Smooth muscle cell (in vitro differentiated cells): ENCODE results near the gene BBS4. TPM values are rescaled to one million over a fixed set of nuclear protein-coding genes. Genes with fewer than 3 reads are reported as not detected.

Experiments used
- DNase-seq: peaks from one replicate; lab custom pipeline; 2025; ENCODE audit not compliant: unreplicated experiment; lab: John Stamatoyannopoulos, UW
- H2AFZ ChIP-seq: fragments of 200-600 bp; sonication (generic); 2 replicates; pipeline ENCODE4 v1.6.0; 2016; ENCODE audit warnings: antibody characterized with exemption, low read depth, mild to moderate bottlenecking
- H3F3A ChIP-seq: fragments of 200-600 bp; sonication (generic); 2 replicates; pipeline ENCODE4 v1.6.0; 2017; ENCODE audit warnings: antibody characterized with exemption, low read depth
- H3K27ac ChIP-seq: fragments of 200-600 bp; sonication (generic); 2 replicates; pipeline ENCODE4 v1.5.1; 2016; ENCODE audit warnings: low read depth, mild to moderate bottlenecking
- H3K27me3 ChIP-seq: fragments of 200-600 bp; sonication (generic); 2 replicates; pipeline ENCODE4 v1.6.1; 2016; ENCODE audit warnings: low read depth, mild to moderate bottlenecking
- H3K36me3 ChIP-seq: fragments of 200-600 bp; sonication (generic); 2 replicates; pipeline ENCODE4 v1.5.1; 2016; ENCODE audit warnings: low read depth
- H3K4me1 ChIP-seq: fragments of 200-600 bp; sonication (generic); 2 replicates; pipeline ENCODE4 v1.5.1; 2016; ENCODE audit warnings: low read depth
- H3K4me2 ChIP-seq: fragments of 200-600 bp; sonication (generic); 2 replicates; pipeline ENCODE4 v1.6.0; 2016; ENCODE audit warnings: mild to moderate bottlenecking
- H3K4me3 ChIP-seq: fragments of 200-600 bp; sonication (generic); 2 replicates; pipeline ENCODE4 v1.5.1; 2016; ENCODE audit warnings: mild to moderate bottlenecking
- H3K79me2 ChIP-seq: fragments of 200-600 bp; sonication (generic); 2 replicates; pipeline ENCODE4 v1.6.0; 2016; ENCODE audit warnings: low read depth, mild to moderate bottlenecking
- H3K9ac ChIP-seq: fragments of 200-600 bp; sonication (generic); 2 replicates; pipeline ENCODE4 v1.6.0; 2016; ENCODE audit warnings: low read depth
- H3K9me3 ChIP-seq: fragments of 200-600 bp; sonication (generic); replicated peaks from 2 replicates; pipeline ENCODE4 v1.5.1; 2016; ENCODE audit warnings: low read depth
- H4K20me1 ChIP-seq: fragments of 200-600 bp; sonication (generic); 2 replicates; pipeline ENCODE4 v1.6.0; 2016; ENCODE audit warnings: low read depth
- WGBS: methylation state at CpG from one replicate; pipeline ENCODE4 v1.1.7; 2016; ENCODE audit warnings: low lambda C conversion rate; 5-methylcytosine and 5-hydroxymethylcytosine counted together
- polyA plus RNA-seq: library from polyadenylated mRNA; unstranded; fragments of >200 nt; fragmentation: Nextera tagmentation; extraction: Ambion mirVana; gene quantifications from 2 replicates; pipeline ENCODE4 v1.2.1, GENCODE V29; 2016
- total RNA-seq: library from RNA; depleted of rRNA; stranded (reverse); fragments of >200 nt; gene quantifications from 2 replicates; pipeline ENCODE4 v1.2.3, GENCODE V29; 2014
- TF ChIP-seq, protein P1 (sequence below): fragments of 200-600 bp; sonication (generic); IDR thresholded peaks from 2 replicates; pipeline ENCODE4 v1.5.1; 2017; ENCODE audit warnings: borderline replicate concordance, mild to moderate bottlenecking, antibody characterized with exemption; ENCODE audit not compliant: insufficient read depth, poor library complexity, severe bottlenecking

Gene BBS4
- total and polyA plus RNA-seq, 2 experiments from 2014 or later, result 23.0 to 88.2 TPM

DNA sequence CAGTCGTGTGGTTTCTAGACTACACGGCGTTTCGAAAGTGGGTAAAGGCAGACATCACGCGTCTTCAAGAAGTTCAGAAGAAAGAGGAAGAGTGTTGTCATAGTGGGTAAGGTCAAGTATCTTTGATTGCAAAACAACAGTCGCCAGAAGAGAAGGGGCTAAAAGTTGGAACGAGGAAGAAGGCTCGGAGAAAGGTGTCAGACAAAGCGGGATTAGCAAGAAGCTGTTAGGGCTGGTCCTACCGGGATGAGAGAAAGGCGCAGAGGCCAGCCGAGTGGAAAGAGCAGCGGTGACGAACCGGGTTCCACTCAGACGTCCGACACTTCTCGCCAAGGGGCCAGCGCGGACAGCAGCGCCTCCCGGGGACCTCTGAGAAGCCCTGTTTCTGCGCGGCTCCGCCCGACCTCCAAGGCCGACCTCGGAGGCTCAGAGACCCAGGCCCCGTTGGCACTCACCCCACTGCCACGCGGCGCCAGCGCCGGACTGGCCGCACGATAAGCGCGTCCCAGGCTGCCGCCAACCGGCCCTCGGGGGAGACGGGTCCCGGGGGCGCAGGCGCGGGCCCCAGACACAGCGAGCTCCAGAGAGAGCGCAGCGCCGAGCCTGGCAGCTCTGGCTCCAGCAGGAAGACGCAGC, 97.1 kb downstream of the BBS4 start:
- Histone ChIP-seq H3K27ac (peak overlapping the region; percentile 99), H3K4me1 (peaks cover 13% of the 10 kb centered on the region), H3K27me3 (no peaks in the 10 kb centered on the region), H3K4me2 (peak overlapping the region; percentile 94), H2AFZ (peak overlapping the region; percentile 93), H3F3A (peaks cover 7% of the 10 kb centered on the region), H3K9me3 (no peaks in the 10 kb centered on the region), H3K9ac (peak overlapping the region; percentile 91), H3K79me2 (peaks cover 43% of the 10 kb centered on the region), H3K36me3 (no peaks in the 10 kb centered on the region), H3K4me3 (peak overlapping the region; percentile 86), H4K20me1 (peaks cover 40% of the 10 kb centered on the region)
- WGBS, result 2% methylated on average over 49 of the region's 52 CpGs
- TF ChIP-seq, protein P1, sequence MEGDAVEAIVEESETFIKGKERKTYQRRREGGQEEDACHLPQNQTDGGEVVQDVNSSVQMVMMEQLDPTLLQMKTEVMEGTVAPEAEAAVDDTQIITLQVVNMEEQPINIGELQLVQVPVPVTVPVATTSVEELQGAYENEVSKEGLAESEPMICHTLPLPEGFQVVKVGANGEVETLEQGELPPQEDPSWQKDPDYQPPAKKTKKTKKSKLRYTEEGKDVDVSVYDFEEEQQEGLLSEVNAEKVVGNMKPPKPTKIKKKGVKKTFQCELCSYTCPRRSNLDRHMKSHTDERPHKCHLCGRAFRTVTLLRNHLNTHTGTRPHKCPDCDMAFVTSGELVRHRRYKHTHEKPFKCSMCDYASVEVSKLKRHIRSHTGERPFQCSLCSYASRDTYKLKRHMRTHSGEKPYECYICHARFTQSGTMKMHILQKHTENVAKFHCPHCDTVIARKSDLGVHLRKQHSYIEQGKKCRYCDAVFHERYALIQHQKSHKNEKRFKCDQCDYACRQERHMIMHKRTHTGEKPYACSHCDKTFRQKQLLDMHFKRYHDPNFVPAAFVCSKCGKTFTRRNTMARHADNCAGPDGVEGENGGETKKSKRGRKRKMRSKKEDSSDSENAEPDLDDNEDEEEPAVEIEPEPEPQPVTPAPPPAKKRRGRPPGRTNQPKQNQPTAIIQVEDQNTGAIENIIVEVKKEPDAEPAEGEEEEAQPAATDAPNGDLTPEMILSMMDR, result peak; percentile 10
- DNase-seq, result no peak

DNA sequence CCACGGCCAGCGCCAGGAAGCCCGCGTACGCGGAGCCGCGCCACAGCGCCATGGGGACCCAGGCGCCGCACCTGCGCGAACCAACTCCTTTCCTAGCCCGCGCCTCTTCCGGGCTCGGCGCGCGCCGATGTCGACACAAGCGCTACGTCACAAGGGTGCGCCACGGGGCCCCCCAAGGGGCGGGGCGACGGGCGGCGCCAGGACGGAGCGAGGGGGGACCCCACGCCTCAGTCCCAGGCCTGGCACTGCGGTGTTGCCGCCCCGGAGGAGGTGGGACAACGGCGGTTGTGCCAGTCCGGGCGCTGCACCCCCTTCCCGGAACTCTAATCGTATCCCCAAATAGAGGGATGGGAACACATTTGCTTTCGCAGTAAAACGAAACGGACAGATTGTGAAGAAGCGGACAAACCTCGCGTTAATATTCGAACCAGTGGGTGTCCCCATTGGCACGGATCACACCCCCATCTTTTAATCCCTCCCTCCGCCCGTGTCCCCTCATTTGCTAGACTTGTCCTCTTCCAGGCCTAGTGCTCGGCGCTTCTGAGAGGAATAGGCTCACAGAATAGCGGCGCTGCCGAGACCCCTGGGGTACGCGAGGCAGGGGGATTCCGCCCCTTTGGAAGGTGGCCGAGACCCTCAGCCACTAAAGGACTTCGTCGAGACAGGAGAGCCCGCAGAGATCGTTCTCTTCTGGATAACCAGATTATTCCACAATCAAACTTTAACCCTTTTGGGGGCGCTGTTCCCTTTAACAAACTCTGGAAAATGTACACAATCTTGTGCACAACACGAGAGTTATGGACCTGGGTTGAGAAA, 97.8 kb downstream of the BBS4 start, which contains the start of gene ADPGK:
ADPGK (minus strand) TSS at position 119 of the 816 bp plus-strand sequence; CDS start at position 52, 67 bp downstream.
- H3K4me1 ChIP-seq, result peaks cover 13% of the 10 kb centered on the region
- H3K27ac ChIP-seq, result peak within 1 kb of the TSS; percentile 99
- H2AFZ ChIP-seq, result peak within 1 kb of the TSS; percentile 93
- TF ChIP-seq, protein P1, result peak; percentile 50
- H3F3A ChIP-seq, result peaks cover 7% of the 10 kb centered on the region
- DNase-seq, result peak; percentile 86
- H4K20me1 ChIP-seq, result peaks cover 33% of the 10 kb centered on the region
- H3K4me2 ChIP-seq, result peak within 1 kb of the TSS; percentile 94
- H3K79me2 ChIP-seq, result peaks cover 38% of the 10 kb centered on the region
- H3K4me3 ChIP-seq, result peak within 1 kb of the TSS; percentile 86
- no peaks in the 10 kb centered on the region for H3K27me3 ChIP-seq
- peak within 1 kb of the TSS; percentile 91 for H3K9ac ChIP-seq
- WGBS, result under 1% methylated on average over 67 of the region's 68 CpGs
- no peaks in the 10 kb centered on the region for H3K9me3 ChIP-seq
- no peaks in the 10 kb centered on the region for H3K36me3 ChIP-seq

DNA sequence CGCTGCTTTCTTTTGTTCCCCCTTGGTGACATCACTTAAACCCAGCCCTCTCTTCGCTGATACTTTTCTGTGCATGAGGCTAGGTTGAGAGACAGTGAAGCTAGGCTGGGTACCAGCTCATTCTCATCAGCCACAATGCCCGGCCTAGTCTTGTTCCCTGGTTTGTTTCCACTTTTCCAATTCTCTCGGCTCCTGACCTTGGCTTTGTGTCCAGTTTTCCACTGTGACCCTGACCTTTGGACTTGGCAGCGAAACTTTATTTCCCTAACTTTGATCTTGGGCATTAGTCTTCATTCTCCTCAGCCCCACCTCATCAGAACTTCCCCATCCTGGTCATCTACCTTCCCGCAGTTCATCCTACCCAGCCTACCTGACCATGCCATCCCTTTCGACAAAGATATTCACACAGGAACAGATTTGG, 98.5 kb downstream of the BBS4 start:
- Histone ChIP-seq H3K4me2 (peak overlapping the region; percentile 94), H3K27ac (peak overlapping the region; percentile 99), H3K36me3 (no peaks in the 10 kb centered on the region), H3K9me3 (no peaks in the 10 kb centered on the region), H3F3A (peaks cover 7% of the 10 kb centered on the region), H3K79me2 (peaks cover 35% of the 10 kb centered on the region), H2AFZ (peak overlapping the region; percentile 93), H3K27me3 (no peaks in the 10 kb centered on the region), H3K9ac (peak overlapping the region; percentile 91), H3K4me1 (peaks cover 13% of the 10 kb centered on the region), H3K4me3 (peak overlapping the region; percentile 86), H4K20me1 (peaks cover 27% of the 10 kb centered on the region)
- DNase-seq, result no peak
- TF ChIP-seq, protein P1, result no peak
- 70% methylated on average over 7 of the region's 7 CpGs for WGBS
